Lower lobe of right lung (tissue), 2 donors: ENCODE measurements around the gene MAB21L4. TPM values are rescaled to one million over a fixed set of nuclear protein-coding genes. Genes with fewer than 3 reads are reported as not detected.

Source experiments
- ATAC-seq, 2 donors: fragments of 200-7000 bp; cut with Tn5 transposase; one replicate each; pipeline ENCODE4 v1.9.1; 2020 to 2022; ENCODE audit warnings: mild to moderate bottlenecking in 2 of 2, moderate library complexity in 2 of 2
- DNase-seq: peaks from one replicate; pipeline ENCODE4 v3.0.0-alpha.2; 2020
- H3K27ac ChIP-seq: fragments of 200-600 bp; one replicate; pipeline ENCODE4 v1.8.0; 2022
- H3K27me3 ChIP-seq: fragments of 200-600 bp; one replicate; pipeline ENCODE4 v1.8.0; 2022; ENCODE audit warnings: low read depth
- H3K36me3 ChIP-seq: fragments of 200-600 bp; one replicate; pipeline ENCODE4 v1.8.0; 2022; ENCODE audit warnings: mild to moderate bottlenecking
- H3K4me1 ChIP-seq: fragments of 200-600 bp; one replicate; pipeline ENCODE4 v1.8.0; 2022
- H3K4me3 ChIP-seq: fragments of 200-600 bp; one replicate; pipeline ENCODE4 v1.8.0; 2022; ENCODE audit warnings: mild to moderate bottlenecking
- H3K9me3 ChIP-seq: fragments of 200-600 bp; one replicate; pipeline ENCODE4 v1.8.0; 2022
- intact Hi-C: fragments of 100-400 bp; cut with DNase I; formaldehyde crosslinking; loops from one replicate; pipeline ENCODE4 v1.11.0; 2022
- total RNA-seq: library from RNA; stranded (reverse); fragmentation: NEBNext Ultra II Directional; extraction: Animal tissue kit (Norgen Biotek cat#: 25700); gene quantifications from one replicate; pipeline ENCODE4 v1.2.1, GENCODE V29; 2021
- TF ChIP-seq, protein P1 (sequence below): fragments of 200-600 bp; IDR thresholded peaks from one replicate; pipeline ENCODE4 v1.8.0; 2022; ENCODE audit warnings: antibody characterized with exemption, mild to moderate bottlenecking
- donor health status: DM: no; HTN: yes; CAD: no; lungs with severe emphysema.

MAB21L4 gene
- total RNA-seq, 1 donor from 2014 or later: 17.0 TPM

DNA sequence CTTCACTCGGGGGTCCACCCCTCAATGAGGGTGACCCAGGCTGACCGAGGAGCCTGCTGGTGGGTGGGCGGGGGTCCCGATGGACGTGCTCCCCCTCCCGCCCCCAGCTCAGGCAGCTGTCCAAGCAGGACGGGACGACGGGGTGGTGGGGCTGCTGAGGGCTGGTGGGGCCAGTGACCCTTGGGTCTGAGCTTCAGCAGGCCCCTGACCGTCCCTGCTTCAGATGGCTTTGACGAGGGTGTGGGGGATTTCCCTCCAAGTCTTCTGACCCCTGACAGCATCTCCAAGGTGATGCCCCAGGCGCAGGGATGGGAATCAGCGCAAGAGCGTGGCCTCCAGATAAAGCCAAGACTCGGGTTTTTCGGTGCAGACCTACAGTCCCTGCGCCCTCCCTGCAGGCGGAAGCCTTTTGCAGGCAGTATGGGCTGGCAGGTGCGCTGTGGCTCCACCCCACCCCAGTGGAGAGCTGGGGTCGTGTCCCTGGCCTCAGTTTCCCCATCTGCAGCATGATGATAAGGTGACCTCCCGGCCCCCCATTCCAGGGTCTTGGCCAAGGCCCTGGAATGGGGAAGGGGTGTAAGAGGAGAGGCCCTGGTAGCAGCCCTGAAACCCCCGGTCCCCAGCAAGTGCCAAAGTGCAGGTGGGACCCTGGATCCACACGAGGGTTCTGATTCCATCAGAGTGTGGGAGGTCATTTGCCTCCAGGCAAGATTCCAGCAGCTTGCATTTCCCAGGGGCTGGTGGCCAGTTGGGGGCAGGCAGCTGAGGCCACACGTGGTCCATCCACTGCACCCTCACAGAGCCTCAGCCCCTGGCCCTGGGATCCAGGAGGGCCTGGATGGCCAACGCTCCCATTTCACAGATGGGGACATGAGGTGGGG is 18.9 kb upstream of the MAB21L4 start:
- no peaks in the 10 kb centered on the region for H3K36me3 ChIP-seq
- H3K9me3 ChIP-seq: no peaks in the 10 kb centered on the region
- no peak overlapping the region for H3K4me3 ChIP-seq
- peaks cover 39% of the 10 kb centered on the region for H3K4me1 ChIP-seq
- DNase-seq (peak; percentile 41), ATAC-seq (no peak)
- TF ChIP-seq, protein P1, sequence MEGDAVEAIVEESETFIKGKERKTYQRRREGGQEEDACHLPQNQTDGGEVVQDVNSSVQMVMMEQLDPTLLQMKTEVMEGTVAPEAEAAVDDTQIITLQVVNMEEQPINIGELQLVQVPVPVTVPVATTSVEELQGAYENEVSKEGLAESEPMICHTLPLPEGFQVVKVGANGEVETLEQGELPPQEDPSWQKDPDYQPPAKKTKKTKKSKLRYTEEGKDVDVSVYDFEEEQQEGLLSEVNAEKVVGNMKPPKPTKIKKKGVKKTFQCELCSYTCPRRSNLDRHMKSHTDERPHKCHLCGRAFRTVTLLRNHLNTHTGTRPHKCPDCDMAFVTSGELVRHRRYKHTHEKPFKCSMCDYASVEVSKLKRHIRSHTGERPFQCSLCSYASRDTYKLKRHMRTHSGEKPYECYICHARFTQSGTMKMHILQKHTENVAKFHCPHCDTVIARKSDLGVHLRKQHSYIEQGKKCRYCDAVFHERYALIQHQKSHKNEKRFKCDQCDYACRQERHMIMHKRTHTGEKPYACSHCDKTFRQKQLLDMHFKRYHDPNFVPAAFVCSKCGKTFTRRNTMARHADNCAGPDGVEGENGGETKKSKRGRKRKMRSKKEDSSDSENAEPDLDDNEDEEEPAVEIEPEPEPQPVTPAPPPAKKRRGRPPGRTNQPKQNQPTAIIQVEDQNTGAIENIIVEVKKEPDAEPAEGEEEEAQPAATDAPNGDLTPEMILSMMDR: peak; percentile 1
- no peak overlapping the region for H3K27ac ChIP-seq
- intact Hi-C loops: no loop called here
- H3K27me3 ChIP-seq: peaks cover 19% of the 10 kb centered on the region

DNA sequence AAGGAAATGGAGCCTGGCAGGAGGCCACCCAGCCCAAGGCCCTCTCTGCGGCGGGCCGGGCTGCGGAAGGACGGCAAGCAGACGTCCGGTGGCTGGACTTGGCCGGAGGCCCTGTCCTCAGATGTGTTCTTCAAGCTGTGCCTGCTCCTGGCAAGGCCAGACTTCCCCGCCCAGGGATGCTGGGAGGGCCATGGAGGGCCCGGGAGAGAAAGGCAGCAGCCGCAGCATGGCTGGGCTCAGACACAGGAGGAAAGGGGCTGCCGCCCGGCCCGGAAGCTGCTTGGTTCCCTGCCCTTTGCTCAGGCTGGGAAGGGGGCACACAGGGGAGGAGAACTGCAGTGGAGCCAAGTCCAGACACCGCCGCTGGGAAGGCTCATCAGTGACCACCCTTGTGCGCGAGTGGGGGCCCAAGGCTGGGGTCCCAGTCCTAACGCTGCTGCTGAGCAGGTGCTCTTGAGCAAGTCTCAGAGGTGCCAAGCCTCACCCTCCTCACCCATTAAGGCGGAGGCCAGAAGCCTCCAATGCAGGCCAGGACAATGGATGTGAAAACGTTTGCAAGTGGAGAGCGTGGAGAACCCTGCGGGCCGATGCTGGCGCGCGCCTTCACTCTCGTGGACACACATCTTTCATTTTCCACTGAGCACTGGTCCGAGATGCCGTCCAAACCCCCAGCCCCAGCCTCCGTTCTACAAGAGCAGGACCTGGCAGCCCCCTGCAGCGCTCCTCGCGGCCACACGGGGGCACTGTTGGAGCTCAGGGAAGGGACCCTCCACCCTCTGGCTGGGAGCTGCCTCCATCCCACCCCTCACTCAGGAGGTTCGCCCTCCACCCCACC is 18.1 kb upstream of the MAB21L4 start:
- Histone ChIP-seq H3K27me3 (peaks cover 19% of the 10 kb centered on the region), H3K4me3 (no peak overlapping the region), H3K27ac (peak overlapping the region; percentile 67), H3K9me3 (no peaks in the 10 kb centered on the region), H3K4me1 (peaks cover 39% of the 10 kb centered on the region), H3K36me3 (no peaks in the 10 kb centered on the region)
- intact Hi-C loops: no loop called here
- TF ChIP-seq, protein P1: peak; percentile 90
- ATAC-seq: peak; percentile 64 to 66
- peak; percentile 72 for DNase-seq

- Histone ChIP-seq H3K27me3 (peaks cover 19% of the 10 kb centered on the region), H3K36me3 (no peaks in the 10 kb centered on the region), H3K9me3 (no peaks in the 10 kb centered on the region), H3K4me1 (peaks cover 39% of the 10 kb centered on the region), H3K4me3 (no peak overlapping the region), H3K27ac (peak overlapping the region; percentile 67)
- intact Hi-C loops: no loop called here
- TF ChIP-seq, protein P1: no peak
- ATAC-seq (no peak), DNase-seq (no peak)
Measured at GRCh38 chr2:240912878-240913809, 17.2 kb upstream of the MAB21L4 start.

DNA sequence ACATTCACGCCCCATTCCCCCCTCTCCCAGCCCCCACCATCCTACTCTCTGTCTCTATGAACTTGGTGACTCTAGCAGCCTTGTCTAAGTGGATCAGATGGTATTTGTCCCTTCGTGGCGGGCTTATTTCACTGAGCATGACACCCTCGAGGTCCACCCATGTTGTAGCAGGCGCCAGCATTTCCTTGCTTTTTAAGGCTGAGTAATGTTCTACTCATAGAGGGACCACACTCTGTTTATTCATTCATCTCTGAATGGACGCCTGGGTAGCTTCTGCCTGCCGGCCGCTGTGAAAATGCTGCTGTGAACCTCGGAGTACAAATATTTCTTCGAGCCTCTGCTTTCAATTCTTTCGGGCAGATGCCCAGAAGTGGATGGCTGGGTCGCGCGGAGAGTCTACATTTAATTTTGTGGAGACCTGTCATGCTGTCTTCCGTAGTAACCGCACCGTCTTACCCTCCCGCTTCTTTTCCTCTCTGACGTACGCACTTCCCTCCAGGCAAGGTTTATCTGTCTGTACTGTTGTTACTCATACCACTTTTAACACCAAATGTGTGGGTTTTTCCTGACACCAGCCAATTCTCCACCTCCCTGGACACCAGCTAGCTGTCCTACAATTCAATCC is 15.8 kb upstream of the MAB21L4 start:
- Histone ChIP-seq H3K4me3 (no peak overlapping the region), H3K27me3 (peaks cover 19% of the 10 kb centered on the region), H3K36me3 (no peaks in the 10 kb centered on the region), H3K4me1 (peaks cover 32% of the 10 kb centered on the region), H3K9me3 (no peaks in the 10 kb centered on the region), H3K27ac (no peak overlapping the region)
- intact Hi-C loops: no loop called here
- TF ChIP-seq, protein P1: no peak
- DNase-seq: no peak
- ATAC-seq: no peak
